Suppressor macrophage treated with lipopolysaccharide for 1 hour (primary cell): ENCODE results near the gene SEC24A.
"Not testable (repeated sequence)": the region's sequence is repeated elsewhere in the genome, so short reads cannot be mapped to it uniquely, and the experiment has no call there.

Experiments
- DNase-seq, 3 donors: peaks; one replicate each; pipeline ENCODE4 v3.0.0-alpha.2; 2020 to 2022

SEC24A gene

GRCh38 chr5:134758176-134758503, 109.6 kb downstream of the SEC24A start:
- peak in 1 of 3 donors; percentile 20 for DNase-seq

DNA sequence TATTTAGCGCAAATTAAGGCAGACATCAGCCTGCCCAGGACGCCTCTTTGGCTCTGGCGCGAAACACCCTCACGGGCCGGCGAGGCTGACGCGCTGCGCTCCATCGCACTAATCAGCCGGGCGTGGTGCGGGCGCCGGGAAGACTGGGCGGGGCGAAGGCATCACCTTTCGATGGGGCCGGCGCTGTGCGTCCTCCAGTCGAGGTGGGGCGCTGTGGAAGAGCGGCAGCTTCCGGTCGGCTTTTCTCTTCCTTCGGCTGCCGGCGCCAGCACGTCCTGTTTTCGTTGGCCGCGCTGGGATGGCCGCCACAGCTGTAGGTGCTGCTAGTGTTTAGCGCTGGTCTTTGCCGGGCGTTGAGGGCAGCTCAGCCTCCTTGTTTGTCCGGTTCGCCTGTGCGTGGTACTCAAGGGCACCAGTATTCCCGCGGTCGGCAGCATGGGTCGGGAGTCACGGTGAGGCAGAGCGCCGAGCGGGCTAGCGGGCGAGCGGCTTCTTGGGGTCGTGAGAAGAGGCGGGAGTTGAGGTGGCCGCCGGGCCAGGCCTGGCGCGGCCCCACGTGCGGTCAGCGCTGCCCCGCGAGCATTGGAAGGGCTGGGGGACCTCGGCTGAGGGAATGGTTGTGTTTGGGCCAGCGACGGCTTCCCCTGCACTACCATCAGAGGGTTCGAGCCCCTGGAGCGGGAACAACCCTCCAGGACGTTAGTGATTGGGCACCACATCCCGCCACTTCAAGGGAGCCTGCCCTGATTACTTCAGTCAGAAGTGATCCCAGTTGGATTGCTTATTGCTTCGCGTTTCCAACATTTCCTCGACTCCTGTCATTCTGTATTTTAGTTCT, 110.1 kb downstream of the SEC24A start, which contains the start of gene DDX46:
DDX46 (plus strand) TSS at position 276 of the 838 bp plus-strand sequence; CDS start at position 436, 160 bp downstream.
- peak; percentile 94 to 96 (median 96) for DNase-seq

DNA sequence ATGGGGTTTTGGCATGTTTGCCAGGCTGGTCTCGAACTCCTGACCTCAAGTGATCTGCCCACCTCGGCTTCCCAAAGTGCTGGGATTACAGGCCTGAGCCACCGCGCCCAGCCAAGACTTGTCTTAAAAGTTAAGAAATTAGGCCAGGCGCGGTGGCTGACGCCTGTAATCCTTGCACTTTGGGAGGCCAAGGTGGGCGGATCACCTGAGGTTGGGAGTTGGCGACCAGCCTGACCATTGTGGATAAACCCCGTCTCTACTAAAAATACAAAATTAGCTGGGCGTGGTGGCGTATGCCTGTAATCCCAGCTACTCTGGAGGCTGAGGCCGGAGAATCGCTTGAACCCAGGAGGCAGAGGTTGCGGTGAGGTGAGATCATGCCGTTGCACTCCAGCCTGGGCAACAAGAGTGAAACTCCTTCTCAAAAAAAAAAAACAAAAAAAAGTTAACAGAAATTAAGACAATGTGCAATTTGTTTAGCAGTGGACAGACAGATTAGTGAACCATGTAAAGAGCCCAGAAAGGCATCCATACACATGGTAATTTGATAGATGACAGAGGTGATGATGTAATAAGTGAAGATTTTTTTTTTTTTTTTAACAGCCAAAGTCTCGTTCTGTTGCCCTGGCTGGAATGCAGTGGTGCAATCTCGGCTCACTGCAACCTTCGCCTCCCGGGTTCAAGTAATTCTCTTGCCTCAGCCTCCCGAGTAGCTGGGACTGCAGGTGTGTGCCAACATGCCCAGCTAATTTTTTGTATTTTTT, 119.1 kb downstream of the SEC24A start:
- not testable (repeated sequence) for DNase-seq

DNA sequence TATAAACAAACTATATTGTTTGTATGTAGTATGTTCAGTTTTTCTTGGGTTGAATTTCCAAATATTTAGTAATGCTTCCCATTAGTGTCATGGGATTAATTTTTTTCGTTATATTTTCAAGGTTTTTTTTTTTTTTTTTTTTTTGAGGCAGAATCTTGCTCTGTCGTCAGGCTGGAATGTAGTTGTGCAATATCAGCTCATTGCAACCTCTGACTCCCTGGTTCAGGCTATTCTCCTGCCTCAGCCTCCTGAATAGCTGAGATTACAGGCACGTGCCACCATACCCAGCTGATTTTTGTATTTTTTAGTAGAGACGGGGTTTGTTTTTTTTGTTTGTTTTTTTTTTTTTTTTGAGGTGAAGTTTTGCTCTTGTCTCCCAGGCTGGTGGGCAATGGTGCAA, 120.6 kb downstream of the SEC24A start:
- no peak for DNase-seq

GRCh38 chr5:134772461-134773125, 124.0 kb downstream of the SEC24A start:
- DNase-seq, result peak; percentile 24 to 41 (median 41)

- no peak for DNase-seq
Measured at GRCh38 chr5:134777366-134777765, 128.8 kb downstream of the SEC24A start.
